DMS79 (cell line): ENCODE data around the gene LRP1-AS.
A peak's percentile ranks its signal among the peaks of the same experiment; 100 is the strongest.
"Not testable (repeated sequence)": the region's sequence is repeated elsewhere in the genome, so short reads cannot be mapped to it uniquely, and the experiment has no call there.

ENCODE experiments used
- DNase-seq: peaks from one replicate; lab custom pipeline; 2025; lab: John Stamatoyannopoulos, UW

The LRP1-AS gene

DNA sequence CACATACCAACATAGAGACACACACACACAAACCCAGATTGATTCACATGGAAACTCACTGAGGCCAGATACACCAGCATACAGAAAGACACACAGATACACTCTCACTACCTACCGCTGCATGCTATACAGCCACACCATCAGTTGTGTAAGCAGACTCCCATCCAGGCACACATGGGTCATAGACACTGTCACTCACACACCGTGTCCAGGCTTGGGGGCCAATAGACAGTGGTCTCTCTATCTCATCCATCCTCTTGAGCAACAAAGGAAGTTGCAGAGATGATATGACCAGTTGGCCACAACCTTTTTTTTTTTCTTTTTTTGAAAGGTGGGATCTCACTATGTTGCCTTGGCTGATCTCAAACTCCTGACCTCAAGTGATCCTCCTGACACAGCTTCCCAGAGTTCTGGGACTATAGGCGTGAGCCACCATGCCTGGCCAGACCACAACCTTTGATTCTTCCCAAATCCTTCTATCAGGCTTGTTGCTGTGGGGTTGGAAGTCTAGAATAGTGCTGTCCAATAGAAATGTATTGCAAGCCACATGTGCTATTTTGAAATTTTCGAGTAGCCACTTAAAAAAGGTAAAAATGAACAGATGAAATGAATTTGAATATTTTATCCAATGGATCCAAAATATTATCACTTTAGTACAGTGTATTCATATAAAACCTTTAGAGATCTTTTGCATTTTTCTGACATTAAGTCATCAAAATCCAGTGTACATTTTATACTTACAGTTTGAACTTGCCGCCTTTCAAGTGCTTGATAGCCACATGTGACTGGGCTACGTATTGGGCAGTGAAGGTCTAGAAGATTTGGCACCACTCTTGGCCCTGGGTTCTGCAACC lies 7.4 kb downstream of the LRP1-AS start:
- DNase-seq = no peak

GRCh38 chr12:57138526-57139272 lies 8.7 kb downstream of the LRP1-AS start:
- DNase-seq = no peak

DNA sequence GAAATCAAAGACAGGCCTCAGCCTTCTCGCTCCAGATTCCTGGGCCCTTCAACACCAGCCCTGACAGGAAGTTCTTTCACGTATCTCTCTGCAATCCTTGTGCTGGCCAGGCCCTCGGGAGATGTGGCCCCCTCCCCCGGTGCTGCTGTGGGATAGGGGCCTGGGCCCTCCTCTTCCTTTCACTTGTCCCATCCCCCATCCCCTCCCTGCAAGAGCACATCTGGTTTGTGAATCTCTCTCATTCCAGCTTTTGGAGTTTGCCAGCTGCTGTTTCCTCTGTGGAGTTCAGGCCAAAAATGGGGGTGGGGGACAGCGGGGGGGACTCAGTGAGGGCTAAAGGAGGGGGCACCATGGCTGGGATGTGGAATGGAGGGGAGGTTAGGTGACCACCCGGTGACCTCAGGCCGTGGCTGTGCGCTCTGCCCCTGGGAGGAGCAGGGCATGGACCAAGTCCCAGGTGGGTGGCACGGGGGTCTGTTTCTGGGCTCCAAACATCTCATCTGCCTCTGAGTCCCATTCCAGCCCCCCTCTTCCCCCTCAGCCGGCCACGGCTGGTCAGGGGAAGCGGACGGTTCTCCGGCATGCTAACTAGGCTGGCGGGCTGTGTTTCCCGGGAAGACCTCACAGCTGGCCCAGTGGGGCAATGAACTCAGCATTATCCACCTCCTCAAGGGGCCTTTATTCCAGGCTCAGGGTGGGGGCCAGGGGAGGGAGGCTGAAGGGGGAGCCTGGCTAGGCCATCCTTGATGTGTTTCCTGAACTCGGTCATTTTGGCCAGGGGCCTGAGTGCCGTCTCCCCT lies 11.7 kb downstream of the LRP1-AS start:
- no peak for DNase-seq

DNA sequence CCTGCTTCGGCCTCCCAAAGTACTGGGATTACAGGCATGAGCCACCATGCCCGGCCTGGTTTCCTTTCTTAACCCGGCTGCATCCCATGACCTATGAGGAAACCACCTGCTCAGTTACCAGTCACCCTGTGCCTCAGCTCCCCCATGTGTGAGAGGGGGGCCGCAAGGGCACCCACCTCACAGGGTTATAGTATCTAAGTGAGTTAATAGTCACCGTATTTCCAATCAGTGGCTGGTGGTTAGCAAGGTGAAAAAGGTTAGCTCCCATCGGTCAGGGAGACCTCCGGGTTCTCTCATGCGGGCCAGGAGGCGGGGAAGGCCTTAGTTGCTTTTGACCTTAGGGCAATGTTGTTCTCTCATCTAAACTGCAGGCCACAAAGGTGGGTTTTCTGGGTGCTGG lies 12.5 kb downstream of the LRP1-AS start:
- no peak for DNase-seq

DNA sequence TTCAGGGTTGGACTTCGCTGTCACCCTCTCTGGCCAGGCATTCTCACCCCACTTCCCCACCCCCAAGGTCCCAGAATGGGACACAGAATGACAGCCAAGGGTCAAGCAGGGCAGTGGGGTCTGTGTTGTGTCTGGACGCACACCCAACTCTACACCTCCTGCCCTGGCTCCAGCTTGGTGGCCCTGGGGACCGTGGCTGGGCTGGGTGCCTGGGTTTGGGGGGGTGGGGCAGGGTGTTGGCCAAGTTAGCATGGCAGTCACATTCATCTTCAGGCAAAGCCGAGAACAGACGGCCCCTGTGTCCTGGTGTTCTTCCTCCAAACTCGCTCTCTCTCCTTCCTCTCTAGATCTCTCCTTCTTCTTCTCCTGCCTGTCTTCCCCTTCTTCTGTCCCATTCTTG lies 13.5 kb downstream of the LRP1-AS start:
- DNase-seq = no peak

- DNase-seq = no peak
Measured at GRCh38 chr12:57133013-57133569, 14.3 kb downstream of the LRP1-AS start.

GRCh38 chr12:57131896-57132744 lies 15.3 kb downstream of the LRP1-AS start:
- no peak for DNase-seq

GRCh38 chr12:57130941-57131340 lies 16.5 kb downstream of the LRP1-AS start:
- no peak for DNase-seq

GRCh38 chr12:57129889-57130288 lies 17.5 kb downstream of the LRP1-AS start:
- DNase-seq = no peak

- no peak for DNase-seq
Measured at GRCh38 chr12:57129321-57129842, 18.0 kb downstream of the LRP1-AS start.

DNA sequence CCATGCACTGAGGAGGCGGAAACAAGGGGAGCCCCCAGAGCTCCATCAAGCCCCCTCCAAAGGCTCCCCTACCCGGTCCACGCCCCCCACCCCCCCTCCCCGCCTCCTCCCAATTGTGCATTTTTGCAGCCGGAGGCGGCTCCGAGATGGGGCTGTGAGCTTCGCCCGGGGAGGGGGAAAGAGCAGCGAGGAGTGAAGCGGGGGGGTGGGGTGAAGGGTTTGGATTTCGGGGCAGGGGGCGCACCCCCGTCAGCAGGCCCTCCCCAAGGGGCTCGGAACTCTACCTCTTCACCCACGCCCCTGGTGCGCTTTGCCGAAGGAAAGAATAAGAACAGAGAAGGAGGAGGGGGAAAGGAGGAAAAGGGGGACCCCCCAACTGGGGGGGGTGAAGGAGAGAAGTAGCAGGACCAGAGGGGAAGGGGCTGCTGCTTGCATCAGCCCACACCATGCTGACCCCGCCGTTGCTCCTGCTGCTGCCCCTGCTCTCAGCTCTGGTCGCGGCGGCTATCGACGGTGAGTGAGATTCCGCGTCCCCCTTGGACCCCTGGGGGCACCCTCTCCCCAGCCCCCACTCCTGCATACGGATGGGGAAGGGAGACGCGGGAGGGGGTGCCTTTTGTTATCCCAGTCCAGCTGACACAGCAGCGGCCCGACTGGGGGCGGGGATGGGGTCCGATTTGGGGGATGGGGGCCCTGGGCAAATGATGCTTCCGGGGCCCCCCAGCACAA lies 18.7 kb downstream of the LRP1-AS start:
- DNase-seq = no peak

DNA sequence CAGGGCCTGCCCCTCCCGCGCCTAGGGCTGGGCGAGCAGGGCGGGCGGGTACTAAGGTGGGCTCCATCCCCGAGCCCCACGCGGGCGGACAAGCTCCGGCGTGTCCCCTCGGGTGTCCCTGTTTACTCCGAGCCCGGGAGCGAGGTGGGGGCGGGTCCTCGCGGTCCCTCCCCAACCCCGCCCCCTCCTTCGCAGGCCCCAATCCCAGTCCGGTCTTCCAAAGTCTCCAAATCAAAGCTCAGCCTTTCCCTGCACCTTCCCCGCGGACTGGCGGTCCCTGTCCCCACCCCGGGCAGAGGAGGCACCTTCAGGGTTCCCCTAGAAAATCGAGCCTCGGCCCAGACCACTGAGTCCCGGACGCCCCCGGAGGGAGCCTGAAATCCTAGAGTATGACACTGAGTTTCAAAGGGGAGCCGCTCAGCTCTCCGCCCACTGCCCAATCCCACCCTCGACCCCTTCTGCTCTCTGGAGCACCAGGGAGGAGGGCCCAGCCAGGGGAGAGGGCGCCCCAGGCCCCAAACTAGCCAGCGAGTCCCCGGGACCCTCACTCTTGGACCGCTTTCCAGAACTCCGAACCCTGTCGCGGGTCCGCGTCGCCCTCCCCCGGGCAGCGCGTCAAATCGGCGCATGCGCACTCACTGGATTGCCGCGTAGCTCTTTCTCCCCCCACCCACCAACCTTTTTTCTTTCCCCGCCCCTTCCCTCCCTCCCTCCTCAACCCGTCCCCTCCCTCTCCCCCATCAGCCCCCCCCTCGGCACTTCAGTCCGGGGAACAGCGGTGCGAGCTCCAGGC lies 19.5 kb downstream of the LRP1-AS start, which contains the start of gene LRP1:
Gene LRP1 (plus strand): TSS at position 758 of the 793 bp plus-strand sequence. CDS start 482 bp downstream, outside the sequence.
- peak; percentile 15 for DNase-seq

DNA sequence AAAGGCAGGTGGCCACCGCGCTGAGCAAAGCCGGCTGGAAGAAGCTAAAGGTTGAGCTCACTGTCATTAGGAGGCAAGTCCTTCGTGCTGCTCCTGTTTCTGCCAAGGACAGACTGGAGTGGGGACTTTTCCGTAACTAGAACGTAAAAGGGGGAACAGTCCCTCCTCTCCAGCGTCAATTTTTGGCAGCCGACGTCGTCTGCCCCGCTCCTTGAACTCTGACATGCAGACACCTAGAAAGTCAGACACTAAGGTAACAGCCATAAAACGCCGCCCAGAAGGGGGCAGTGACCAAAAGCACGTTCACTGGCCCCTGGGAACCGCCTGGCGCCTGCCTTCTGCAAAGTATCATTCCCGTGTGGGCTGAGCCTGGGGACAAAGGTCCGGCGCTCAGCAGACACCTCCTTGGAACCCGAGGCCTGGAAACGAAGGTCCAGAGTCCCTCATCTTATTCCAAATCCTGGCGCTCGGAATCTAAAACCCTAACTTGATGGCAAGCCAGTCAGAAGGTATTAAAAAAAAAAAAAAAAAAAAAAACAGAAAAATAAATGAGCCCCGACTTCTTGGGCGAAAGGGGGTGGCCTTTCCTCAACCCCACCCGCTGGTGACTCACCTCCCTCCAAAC lies 20.2 kb downstream of the LRP1-AS start:
- DNase-seq = no peak

GRCh38 chr12:57126561-57126960 lies 20.9 kb downstream of the LRP1-AS start:
- no peak for DNase-seq

DNA sequence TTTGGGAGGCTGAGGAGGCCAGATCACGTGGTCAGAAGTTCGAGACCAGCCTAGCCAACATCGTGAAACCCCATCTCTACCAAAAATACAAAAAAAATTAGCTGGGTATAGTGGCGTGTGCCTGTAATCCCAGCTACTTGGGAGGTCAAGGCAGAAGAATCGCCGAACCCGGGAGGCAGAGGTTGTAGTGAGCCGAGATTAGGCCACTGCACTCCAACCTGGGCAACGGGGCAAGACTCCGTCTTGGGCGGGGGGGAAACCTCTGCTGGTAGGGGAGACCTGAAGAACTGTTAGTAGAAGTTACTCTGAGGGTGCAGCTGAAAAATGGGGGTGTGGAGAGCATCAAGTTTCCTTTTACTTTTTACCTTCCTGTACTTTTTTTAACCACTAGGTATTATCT lies 21.4 kb downstream of the LRP1-AS start:
- no peak for DNase-seq

DNA sequence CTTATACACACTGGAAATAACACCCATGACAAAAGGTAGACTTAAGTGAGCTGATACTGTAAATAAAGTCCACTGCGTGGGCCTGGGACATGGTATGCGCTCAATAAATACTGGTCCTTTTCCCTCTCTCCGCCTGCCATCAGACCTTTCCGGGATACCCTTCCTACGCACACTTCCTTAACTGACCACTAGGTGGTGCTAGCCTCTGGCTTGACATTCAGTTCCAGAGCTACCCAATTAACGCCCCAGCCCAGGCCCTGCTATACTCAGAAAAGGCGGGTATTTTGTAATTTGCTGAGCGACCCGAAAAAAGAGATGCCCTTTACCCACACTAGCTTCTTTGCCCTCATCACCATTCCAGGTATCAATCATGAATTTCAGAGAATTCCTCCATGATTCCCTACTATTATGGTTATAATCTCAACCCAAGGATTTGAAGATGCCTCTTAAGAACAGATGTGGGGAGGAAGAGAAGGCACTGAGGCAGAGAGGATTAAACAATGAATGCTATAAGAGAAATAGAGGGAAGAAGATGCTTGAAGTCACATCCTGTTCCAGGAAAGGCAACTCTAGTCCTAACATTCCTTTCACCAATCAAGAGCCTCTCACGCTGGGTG lies 23.1 kb downstream of the LRP1-AS start:
- DNase-seq = peak; percentile 20

DNA sequence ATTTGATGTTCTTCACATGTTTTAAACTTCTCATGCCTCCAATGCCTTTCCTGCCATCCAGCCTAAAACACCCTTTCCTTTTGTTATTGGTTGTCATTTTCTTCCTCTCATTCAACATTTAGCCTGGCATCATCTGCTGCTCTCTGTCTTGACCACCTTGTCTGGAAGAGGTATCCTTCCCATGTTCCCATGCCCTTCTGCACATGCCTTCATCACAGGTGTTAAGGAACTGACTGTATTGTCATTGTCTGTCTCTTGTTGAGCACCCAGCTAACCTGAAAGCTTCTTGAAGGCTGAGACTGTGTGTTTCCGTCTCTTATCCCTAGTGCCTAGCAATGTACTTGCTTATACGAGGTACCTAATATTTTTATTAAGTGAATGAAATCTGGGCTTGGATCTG lies 23.6 kb downstream of the LRP1-AS start:
- DNase-seq = no peak

DNA sequence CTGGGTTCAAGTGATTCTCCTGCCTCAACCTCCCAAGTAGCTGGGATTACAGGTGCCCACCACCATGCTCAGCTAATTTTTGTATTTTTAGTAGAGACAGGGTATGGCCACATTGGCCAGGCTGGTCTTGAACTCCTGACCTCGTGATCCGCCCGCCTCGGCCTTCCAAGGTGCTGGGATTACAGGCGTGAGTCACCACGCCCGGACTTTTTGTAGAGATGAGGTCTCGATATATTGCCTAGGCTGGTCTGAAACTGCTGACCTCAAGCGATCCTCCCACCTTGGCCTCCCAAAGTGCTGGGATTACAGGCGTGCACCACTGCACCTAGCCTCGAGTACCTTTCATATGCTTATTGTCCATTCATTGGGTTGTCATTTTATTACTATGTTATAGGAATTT lies 26.7 kb downstream of the LRP1-AS start:
- not testable (repeated sequence) for DNase-seq
